Heart right ventricle (tissue), 16 donors: Measurements from ENCODE around the gene PON1. TPM values are rescaled to one million over a fixed set of nuclear protein-coding genes. Genes with fewer than 3 reads are reported as not detected.

Source experiments
- ATAC-seq, 8 donors: fragments of 200-7000 bp; cut with Tn5 transposase; one replicate each; pipeline ENCODE4 v1.9.1; 2020; ENCODE audit warnings: mild to moderate bottlenecking in 8 of 8, moderate library complexity in 8 of 8, moderate number of reproducible peaks in 1 of 8
- DNase-seq, 2 donors: peaks; one replicate each; pipeline ENCODE4 v3.0.0-alpha.2; 2020
- H3K27ac ChIP-seq, 10 donors: fragments of 200-600 bp; sonication (generic) in 2 of 10; one replicate each; pipeline versions ENCODE4 v1.5.0 to v1.8.0; 2020 to 2022; ENCODE audit warnings: mild to moderate bottlenecking in 3 of 10
- H3K27me3 ChIP-seq, 7 donors: fragments of 200-600 bp; one replicate each; pipeline ENCODE4 v1.8.0; 2021 to 2022; ENCODE audit warnings: mild to moderate bottlenecking in 2 of 7
- H3K36me3 ChIP-seq, 9 donors: fragments of 200-600 bp; sonication (generic) in 1 of 9; one replicate each; pipeline versions ENCODE4 v1.5.0 to v1.8.0; 2020 to 2022; ENCODE audit warnings: mild to moderate bottlenecking in 2 of 9
- H3K4me1 ChIP-seq, 9 donors: fragments of 200-600 bp; sonication (generic) in 1 of 9; one replicate each; pipeline versions ENCODE4 v1.5.0 to v1.8.0; 2020 to 2022; ENCODE audit warnings: mild to moderate bottlenecking in 4 of 9
- H3K4me3 ChIP-seq, 10 donors: fragments of 200-600 bp; sonication (generic) in 2 of 10; one replicate each; pipeline versions ENCODE4 v1.5.0 to v1.8.0; 2020 to 2022; ENCODE audit warnings: mild to moderate bottlenecking in 7 of 10, moderate library complexity in 2 of 10
- H3K9me3 ChIP-seq, 11 donors: fragments of 200-600 bp in 10 of 11; sonication (generic) in 2 of 11; one replicate each; pipeline versions ENCODE4 v1.5.0 to v1.8.0; 2013 to 2022; ENCODE audit warnings: mild to moderate bottlenecking in 2 of 11, control low read depth in 1 of 11, moderate library complexity in 1 of 11
- CTCF ChIP-seq, 9 donors: fragments of 200-600 bp; sonication (generic) in 2 of 9; IDR thresholded peaks; one replicate each; pipeline versions ENCODE4 v1.5.0 to v1.8.0; 2021 to 2022; ENCODE audit warnings: antibody characterized with exemption in 9 of 9, mild to moderate bottlenecking in 5 of 9, moderate library complexity in 1 of 9
- WGBS, 2 donors: extraction: QIAGEN DNeasy Blood & Tissue Kit; methylation state at CpG; one replicate each; pipeline ENCODE4 v1.1.7; 2013; ENCODE audit warnings: inconsistent platforms in 1 of 2; 5-methylcytosine and 5-hydroxymethylcytosine counted together
- intact Hi-C, 10 donors: fragments of 100-400 bp; cut with DNase I; formaldehyde crosslinking; loops; one replicate each; pipeline versions ENCODE4 v1.11.1 to v1.14.2; 2022
- polyA plus RNA-seq, 2 donors: library from polyadenylated mRNA; stranded (reverse); fragments of 200-250 nt; gene quantifications; one replicate each; pipeline ENCODE4 v1.2.3, GENCODE V29; 2013
- total RNA-seq, 10 donors: library from RNA; stranded (reverse); fragmentation: NEBNext Ultra II Directional in 3 of 10; extraction: Animal tissue kit (Norgen Biotek cat#: 25700) in 3 of 10; gene quantifications; one replicate each; pipeline versions ENCODE4 v1.2.1 to v1.2.4, GENCODE V29; 2021 to 2023
- donor health status: Arrhythmogenic right ventricular cardiomyopathy.
- donor health status: ischemic (EF 13 %, LVEDD 7.1; RV severe dilation, severe dysfunction).
- donor health status: healthy with polysubstance abuse.
- donor health status: DM: no; HTN: yes; CAD: no.
- donor health status: DM: no; HTN: no; CAD: no.
- donor health status: ischemic (EF 25% LVEDD 6.9; RV normal size, moderate dysfunction).
- donor health status: ischemic (EF 25% LVEDD 5.7; RV mildly dilated, moderate dysfunction).
- donor health status: healthy.
- donor health status: DM: yes; HTN: yes; CAD: no.
- donor health status: Ischemic cardiomyopathy.
- donor health status: ischemic (EF 35%, LVEDD 5.7; RV mildly dilated, moderate dysfunction).
- donor health status: nonischemic (EF 11% LVEDD 7.7; RV severe dilation, severe dysfunction).
- donor health status: DM: yes; HTN: yes; CAD: no.
- donor health status: PGD.
- donor health status: ischemic (EF 29% LVEDD 5.4; RV normal size, mild dysfunction).
- donor health status: nonischemic (EF 23%, LVEDD 6.1; RV moderate dilation, normal function).

PON1 gene
- total and polyA plus RNA-seq, 12 donors: 0.07 to 0.09 TPM; not detected in 10

DNA sequence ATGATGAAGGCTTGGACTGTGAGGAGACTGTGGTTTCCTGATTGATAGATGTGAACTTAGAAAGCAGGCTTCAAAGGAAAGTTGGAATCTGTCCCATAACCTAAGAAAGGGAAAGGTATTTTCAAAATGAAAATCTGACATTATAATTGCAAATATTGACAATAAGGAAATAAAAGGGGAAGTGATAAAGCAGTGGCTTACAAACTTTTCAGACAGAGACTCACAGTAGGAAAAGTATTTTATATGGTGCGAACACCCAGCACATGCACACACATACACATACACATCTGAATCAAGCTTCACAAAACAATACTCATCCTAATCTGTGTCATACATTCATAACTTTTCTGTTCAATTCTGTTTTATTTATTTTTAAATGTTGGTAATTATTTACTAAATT lies 4.8 kb downstream of the PON1 start:
- H3K4me1 ChIP-seq: no peaks in the 10 kb centered on the region
- ATAC-seq (no peak), DNase-seq (no peak)
- H3K4me3 ChIP-seq: no peak overlapping the region
- H3K27me3 ChIP-seq: peaks cover 0 to 19% (median 9%) of the 10 kb centered on the region in 7 donors
- no peak for TF ChIP-seq CTCF (IDR thresholded peaks at IDR 0.05)
- H3K36me3 ChIP-seq: no peaks in the 10 kb centered on the region
- WGBS, 2 donors: 95 to 97% methylated on average over 1 of the region's 1 CpG
- no peak overlapping the region for H3K27ac ChIP-seq
- H3K9me3 ChIP-seq: no peaks in the 10 kb centered on the region
- intact Hi-C loops: no loop called here

DNA sequence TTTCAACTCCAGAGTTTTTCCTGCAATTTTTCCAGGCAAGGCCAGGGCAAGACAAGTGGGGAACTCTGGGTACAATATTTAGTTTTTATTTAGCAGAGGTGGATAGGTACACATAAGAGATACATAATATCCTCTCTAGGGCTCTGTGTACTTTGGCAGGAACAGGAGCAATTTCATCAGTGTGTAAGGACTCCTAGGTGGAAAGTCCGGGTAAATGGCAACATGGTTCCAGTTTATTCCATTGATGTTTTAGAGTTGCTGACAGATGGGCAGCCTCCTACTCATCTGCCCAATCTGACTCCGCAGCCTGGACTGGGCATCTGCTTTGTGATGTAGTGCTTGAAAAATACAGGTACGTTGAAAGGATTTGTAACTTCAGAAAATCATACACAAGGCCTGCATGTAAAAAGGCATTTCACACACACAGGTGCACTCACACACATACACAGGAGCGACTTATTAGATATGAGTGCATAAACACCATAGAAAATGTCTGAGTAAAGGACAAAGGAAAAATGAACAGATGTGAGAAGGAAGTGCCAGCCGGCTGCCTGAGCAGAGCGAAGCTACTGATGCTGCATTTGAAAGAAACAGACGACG lies 5.7 kb downstream of the PON1 start:
- WGBS, 2 donors: 85 to 86% methylated on average over 8 of the region's 8 CpGs
- Histone ChIP-seq H3K4me1 (no peaks in the 10 kb centered on the region), H3K36me3 (no peaks in the 10 kb centered on the region), H3K27me3 (peaks cover 0 to 9% (median under 1%) of the 10 kb centered on the region in 7 donors), H3K9me3 (no peaks in the 10 kb centered on the region), H3K27ac (no peak overlapping the region), H3K4me3 (no peak overlapping the region)
- no peak for DNase-seq
- intact Hi-C loops: no loop called here
- TF ChIP-seq CTCF (IDR thresholded peaks at IDR 0.05): no peak
- no peak for ATAC-seq

- H3K27ac ChIP-seq: no peak overlapping the region
- no peaks in the 10 kb centered on the region for H3K36me3 ChIP-seq
- H3K4me1 ChIP-seq: no peaks in the 10 kb centered on the region
- H3K4me3 ChIP-seq: no peak overlapping the region
- H3K9me3 ChIP-seq: no peaks in the 10 kb centered on the region
- intact Hi-C loops: no loop called here
- 66 to 82% methylated on average over 3 of the region's 3 CpGs for WGBS, 2 donors
- TF ChIP-seq CTCF (IDR thresholded peaks at IDR 0.05): no peak
- no peak for ATAC-seq
- peaks cover 0 to 7% (median 0%) of the 10 kb centered on the region in 7 donors for H3K27me3 ChIP-seq
- DNase-seq: no peak
These were observed 6.4 kb downstream of the PON1 start for GRCh38 chr7:95317966-95318365.

DNA sequence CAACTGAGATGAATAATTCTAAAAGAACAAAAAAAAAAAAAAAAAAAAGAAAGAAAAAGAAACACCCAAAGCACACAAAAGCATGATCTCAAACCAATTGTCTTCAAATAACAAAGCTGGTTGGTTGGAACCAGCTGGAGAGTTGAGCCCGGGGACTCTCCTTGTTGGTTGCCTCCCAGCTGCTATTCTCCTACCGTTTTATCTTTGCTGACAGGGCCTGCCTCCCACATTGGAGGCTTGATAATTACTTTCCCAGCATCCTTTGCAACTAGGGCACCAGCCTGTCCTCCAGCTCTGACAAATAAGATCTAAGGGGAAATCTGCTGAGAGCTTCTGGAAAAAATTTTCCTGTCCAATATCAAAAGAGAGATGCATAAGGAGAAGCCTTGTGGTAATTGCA lies 6.8 kb downstream of the PON1 start:
- WGBS, 2 donors: 24 to 27% methylated on average over 2 of the region's 2 CpGs
- H3K4me1 ChIP-seq: no peaks in the 10 kb centered on the region
- H3K27me3 ChIP-seq: peaks cover 0 to 2% (median 0%) of the 10 kb centered on the region in 7 donors
- no peaks in the 10 kb centered on the region for H3K9me3 ChIP-seq
- intact Hi-C loops: no loop called here
- DNase-seq (no peak), ATAC-seq (no peak)
- no peaks in the 10 kb centered on the region for H3K36me3 ChIP-seq
- TF ChIP-seq CTCF (IDR thresholded peaks at IDR 0.05): no peak
- H3K27ac ChIP-seq: no peak overlapping the region
- no peak overlapping the region for H3K4me3 ChIP-seq
